Left forelimb (tissue), 1 donor: ENCODE results near the gene EXT2.

Source experiments
- DNase-seq: peaks from one replicate; pipeline ENCODE4 v3.0.0-alpha.2; 2018; ENCODE audit warnings: low spot score

The EXT2 gene

GRCh38 chr11:44085330-44085729 lies 10.1 kb upstream of the EXT2 start:
- no peak for DNase-seq

- DNase-seq, result no peak
Observed at GRCh38 chr11:44088377-44088776, 7.1 kb upstream of the EXT2 start.

- DNase-seq, result peak; percentile 8
Observed at GRCh38 chr11:44088871-44089270, 6.6 kb upstream of the EXT2 start.

GRCh38 chr11:44090539-44090938 lies 4.9 kb upstream of the EXT2 start:
- no peak for DNase-seq

- peak; percentile 76 for DNase-seq
Observed at GRCh38 chr11:44094260-44094868, 1.1 kb upstream of the EXT2 start.

- DNase-seq, result no peak
Observed at GRCh38 chr11:44096360-44097185, 1.1 kb downstream of the EXT2 start.

- DNase-seq, result no peak
Observed at GRCh38 chr11:44097821-44098220, 2.3 kb downstream of the EXT2 start.

GRCh38 chr11:44101098-44101497 lies 5.6 kb downstream of the EXT2 start:
- no peak for DNase-seq

GRCh38 chr11:44104481-44105294 lies 9.2 kb downstream of the EXT2 start:
- no peak for DNase-seq

GRCh38 chr11:44108260-44108659 lies 12.8 kb downstream of the EXT2 start:
- DNase-seq, result no peak

GRCh38 chr11:44110231-44110679 lies 14.8 kb downstream of the EXT2 start:
- no peak for DNase-seq

- peak; percentile 74 for DNase-seq
Observed at GRCh38 chr11:44112091-44112821, 16.8 kb downstream of the EXT2 start.

- no peak for DNase-seq
Observed at GRCh38 chr11:44113018-44113417, 17.5 kb downstream of the EXT2 start.

- no peak for DNase-seq
Observed at GRCh38 chr11:44113572-44113971, 18.1 kb downstream of the EXT2 start.

GRCh38 chr11:44116234-44116830 lies 20.9 kb downstream of the EXT2 start:
- DNase-seq, result no peak

- DNase-seq, result no peak
Observed at GRCh38 chr11:44120169-44120568, 24.7 kb downstream of the EXT2 start.

GRCh38 chr11:44125598-44125997 lies 30.1 kb downstream of the EXT2 start:
- DNase-seq, result no peak

GRCh38 chr11:44126304-44126703 lies 30.8 kb downstream of the EXT2 start:
- DNase-seq, result no peak

- DNase-seq, result no peak
Observed at GRCh38 chr11:44127130-44127529, 31.7 kb downstream of the EXT2 start.

- no peak for DNase-seq
Observed at GRCh38 chr11:44128729-44129128, 33.3 kb downstream of the EXT2 start.

- DNase-seq, result no peak
Observed at GRCh38 chr11:44130751-44131150, 35.3 kb downstream of the EXT2 start.
